Panc1 (cell line): ENCODE data around the gene APOA5. TPM values are rescaled to one million over a fixed set of nuclear protein-coding genes. Genes with fewer than 3 reads are reported as not detected.

ENCODE experiments used
- ATAC-seq: fragments of 200-7000 bp; cut with Tn5 transposase; 2 replicates; pipeline ENCODE4 v1.9.1; 2020; ENCODE audit warnings: mild to moderate bottlenecking, moderate library complexity
- BruUV-seq: library from RNA; stranded (reverse); fragments of 400-500 nt; replicated peaks from 2 replicates; lab custom pipeline; 2021; lab: Mats Ljungman, UMichigan
- CTCF ChIA-PET: fragments of 300-600 bp; sonication (Branson Sonifier 250); formaldehyde crosslinking; loops from one replicate; lab custom pipeline; 2022; ENCODE audit warnings: antibody characterized with exemption; lab: Charles Lee
- POLR2A ChIA-PET: fragments of 300-600 bp; sonication (Branson Sonifier 250); formaldehyde crosslinking; loops from one replicate; lab custom pipeline; 2022; ENCODE audit warnings: antibody characterized with exemption; lab: Charles Lee
- DNase-seq: peaks from one replicate; pipeline ENCODE4 v3.0.0-alpha.2; 2010; ENCODE audit warnings: low read depth, low spot score
- H3K27ac ChIP-seq: 2 replicates; pipeline ENCODE4 v1.5.1; 2011; ENCODE audit warnings: mild to moderate bottlenecking, low read length, inconsistent platforms
- H3K27me3 ChIP-seq: fragments of 200-500 bp; sonication (Bioruptor generic); 2 replicates; pipeline ENCODE4 v1.6.0; 2014; ENCODE audit warnings: low read length, inconsistent platforms; ENCODE audit not compliant: control insufficient read depth, insufficient read depth
- H3K36me3 ChIP-seq: fragments of 200-500 bp; sonication (Bioruptor generic); 2 replicates; pipeline ENCODE4 v1.5.1; 2014; ENCODE audit warnings: inconsistent platforms, mild to moderate bottlenecking, low read length, moderate library complexity; ENCODE audit not compliant: control insufficient read depth, insufficient read depth
- H3K4me1 ChIP-seq: 2 replicates; pipeline ENCODE4 v1.5.1; 2011; ENCODE audit warnings: inconsistent platforms, mild to moderate bottlenecking, low read length, moderate library complexity; ENCODE audit not compliant: control insufficient read depth, insufficient read depth
- H3K4me3 ChIP-seq, 2 experiments: 2 replicates each; pipeline ENCODE4 v1.5.1; 2011 to 2012; ENCODE audit warnings: low read depth in 2 of 2, low read length in 2 of 2, mild to moderate bottlenecking in 2 of 2, inconsistent platforms in 1 of 2, moderate library complexity in 1 of 2
- H3K9me3 ChIP-seq: fragments of 200-500 bp; sonication (Bioruptor generic); 2 replicates; pipeline ENCODE4 v1.5.1; 2014; ENCODE audit warnings: low read depth, mild to moderate bottlenecking, inconsistent platforms, low read length, moderate library complexity; ENCODE audit not compliant: control insufficient read depth, insufficient read depth
- CTCF ChIP-seq: fragments of 450-650 bp; IDR thresholded peaks from 2 replicates; pipeline ENCODE4 v1.5.1; 2017; ENCODE audit warnings: mild to moderate bottlenecking
- POLR2AphosphoS5 ChIP-seq: IDR thresholded peaks from 2 replicates; pipeline ENCODE4 v1.6.1; 2012; ENCODE audit warnings: mild to moderate bottlenecking, low read depth, low read length, moderate library complexity
- SIN3A ChIP-seq: IDR thresholded peaks from 2 replicates; pipeline ENCODE4 v1.6.1; 2012; ENCODE audit warnings: low read depth, mild to moderate bottlenecking, low read length, moderate library complexity, borderline replicate concordance; ENCODE audit not compliant: insufficient read depth
- TCF7L2 ChIP-seq: IDR thresholded peaks from 2 replicates; pipeline ENCODE4 v1.6.1; 2011; ENCODE audit warnings: mild to moderate bottlenecking, low read depth, low read length, inconsistent platforms
- in situ Hi-C: cut with HindIII; loops from 2 replicates; pipeline ENCODE4 v1.10.0; 2016; ENCODE audit warnings: low sequenced_read_pairs, low pct_unique_long_range_greater_than_20kb
- intact Hi-C: fragments of 100-400 bp; cut with micrococcal nuclease; formaldehyde crosslinking; loops from one replicate; pipeline ENCODE4 v1.10.0; 2022; ENCODE audit not compliant: unreplicated experiment
- total RNA-seq: library from RNA; stranded (reverse); gene quantifications from one replicate; pipeline ENCODE4 v1.2.1, GENCODE V29; 2021; ENCODE audit not compliant: unreplicated experiment
- TF ChIP-seq, protein P1 (sequence below), 2 experiments: IDR thresholded peaks; 2 replicates each; pipeline ENCODE4 v1.6.1; 2011 to 2012; ENCODE audit warnings: low read depth in 2 of 2, control low read depth in 1 of 2, low read length in 1 of 2, mild to moderate bottlenecking in 1 of 2, moderate library complexity in 1 of 2; ENCODE audit not compliant: insufficient read depth in 1 of 2

APOA5 gene
- total RNA-seq, 1 experiment from 2014 or later: 0.39 TPM

DNA sequence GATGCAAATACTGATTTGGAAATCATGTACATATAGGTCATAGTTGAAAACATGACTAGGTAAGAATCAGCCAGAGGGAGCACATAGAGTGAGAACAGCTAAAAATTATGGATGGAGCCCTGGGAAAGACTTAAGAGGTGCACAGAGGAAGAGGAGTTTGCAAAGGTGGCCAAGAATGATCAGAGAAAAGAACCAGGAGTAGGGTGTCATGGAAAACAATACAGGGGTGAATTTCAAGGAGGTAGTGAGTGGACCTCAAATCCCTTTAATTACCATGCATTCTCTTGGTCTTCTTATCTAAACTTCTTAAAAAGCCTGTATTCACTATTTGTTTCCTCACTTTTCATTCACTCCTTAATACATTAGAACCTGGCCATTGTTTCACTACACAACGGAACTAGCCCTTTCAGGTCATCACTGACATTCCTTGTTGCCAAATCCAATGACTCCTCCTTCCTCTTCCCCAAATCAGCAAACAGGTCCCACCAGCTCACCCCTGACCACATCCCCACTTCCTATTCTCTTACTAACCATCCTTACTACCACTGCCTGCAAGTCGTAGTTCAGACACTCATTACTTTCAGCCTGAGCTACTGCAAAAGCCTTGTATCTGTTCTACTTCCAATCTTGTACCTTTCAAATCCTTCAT, 41.5 kb downstream of the APOA5 start:
- DNase-seq (no peak), ATAC-seq (no peak)
- Histone ChIP-seq H3K36me3 (peaks cover 18% of the 10 kb centered on the region), H3K9me3 (no peaks in the 10 kb centered on the region), H3K4me1 (no peaks in the 10 kb centered on the region), H3K4me3 (no peak overlapping the region), H3K27ac (no peak overlapping the region), H3K27me3 (no peaks in the 10 kb centered on the region)
- in situ Hi-C loops: no loop called here
- CTCF ChIA-PET: interaction anchor here (0.5 kb wide), 1 partner anchor 389 kb away, joined by 3 read pairs; no protein-coding TSS in a partner anchor
- POLR2A ChIA-PET: interaction anchor here (0.6 kb wide), 1 partner anchor 8 kb away, joined by 9 read pairs; no protein-coding TSS in a partner anchor
- no TSS peak for BruUV-seq
- TF ChIP-seq TCF7L2 (no peak), POLR2AphosphoS5 (no peak), SIN3A (no peak), CTCF (no peak)
- TF ChIP-seq, protein P1, sequence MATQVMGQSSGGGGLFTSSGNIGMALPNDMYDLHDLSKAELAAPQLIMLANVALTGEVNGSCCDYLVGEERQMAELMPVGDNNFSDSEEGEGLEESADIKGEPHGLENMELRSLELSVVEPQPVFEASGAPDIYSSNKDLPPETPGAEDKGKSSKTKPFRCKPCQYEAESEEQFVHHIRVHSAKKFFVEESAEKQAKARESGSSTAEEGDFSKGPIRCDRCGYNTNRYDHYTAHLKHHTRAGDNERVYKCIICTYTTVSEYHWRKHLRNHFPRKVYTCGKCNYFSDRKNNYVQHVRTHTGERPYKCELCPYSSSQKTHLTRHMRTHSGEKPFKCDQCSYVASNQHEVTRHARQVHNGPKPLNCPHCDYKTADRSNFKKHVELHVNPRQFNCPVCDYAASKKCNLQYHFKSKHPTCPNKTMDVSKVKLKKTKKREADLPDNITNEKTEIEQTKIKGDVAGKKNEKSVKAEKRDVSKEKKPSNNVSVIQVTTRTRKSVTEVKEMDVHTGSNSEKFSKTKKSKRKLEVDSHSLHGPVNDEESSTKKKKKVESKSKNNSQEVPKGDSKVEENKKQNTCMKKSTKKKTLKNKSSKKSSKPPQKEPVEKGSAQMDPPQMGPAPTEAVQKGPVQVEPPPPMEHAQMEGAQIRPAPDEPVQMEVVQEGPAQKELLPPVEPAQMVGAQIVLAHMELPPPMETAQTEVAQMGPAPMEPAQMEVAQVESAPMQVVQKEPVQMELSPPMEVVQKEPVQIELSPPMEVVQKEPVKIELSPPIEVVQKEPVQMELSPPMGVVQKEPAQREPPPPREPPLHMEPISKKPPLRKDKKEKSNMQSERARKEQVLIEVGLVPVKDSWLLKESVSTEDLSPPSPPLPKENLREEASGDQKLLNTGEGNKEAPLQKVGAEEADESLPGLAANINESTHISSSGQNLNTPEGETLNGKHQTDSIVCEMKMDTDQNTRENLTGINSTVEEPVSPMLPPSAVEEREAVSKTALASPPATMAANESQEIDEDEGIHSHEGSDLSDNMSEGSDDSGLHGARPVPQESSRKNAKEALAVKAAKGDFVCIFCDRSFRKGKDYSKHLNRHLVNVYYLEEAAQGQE (IDR thresholded peaks at IDR 0.05; ENCODE audit: insufficient read depth in 1 of 2, low read depth in 2 of 2, low read length in 1 of 2): no peak
- intact Hi-C loops: no loop called here

GRCh38 chr11:116742104-116742503, 49.6 kb downstream of the APOA5 start:
- ChIA-PET POLR2A (no interaction called here), CTCF (no interaction called here)
- ATAC-seq (no peak), DNase-seq (no peak)
- in situ Hi-C loops (no loop called here), intact Hi-C loops (no loop called here)
- peaks cover 4% of the 10 kb centered on the region; the same call in 1 of the 2 replicates for H3K4me1 ChIP-seq
- H3K36me3 ChIP-seq: no peaks in the 10 kb centered on the region
- BruUV-seq: no TSS peak
- no peaks in the 10 kb centered on the region for H3K9me3 ChIP-seq
- no peak overlapping the region for H3K4me3 ChIP-seq
- TF ChIP-seq, protein P1 (IDR thresholded peaks at IDR 0.05; ENCODE audit: insufficient read depth in 1 of 2, low read depth in 2 of 2, low read length in 1 of 2): no peak
- TF ChIP-seq CTCF (no peak), TCF7L2 (no peak), SIN3A (no peak), POLR2AphosphoS5 (no peak)
- no peak overlapping the region for H3K27ac ChIP-seq
- no peaks in the 10 kb centered on the region for H3K27me3 ChIP-seq
